H1 (cell line): ENCODE data around the gene PEX12.

ENCODE experiments used
- CBX8 ChIP-seq: fragments of 300-800, 300-1000 bp; sonication (generic); IDR thresholded peaks from 2 replicates; pipeline ENCODE4 v1.7.1; 2016; ENCODE audit warnings: low read depth, low read length, borderline replicate concordance
- CEBPB ChIP-seq: IDR thresholded peaks from 2 replicates; pipeline ENCODE4 v1.6.1; 2012; ENCODE audit warnings: low read depth, low read length
- CREB1 ChIP-seq: IDR thresholded peaks from 2 replicates; pipeline ENCODE4 v1.6.1; 2012; ENCODE audit warnings: inconsistent platforms
- HDAC2 ChIP-seq, 2 experiments: fragments of 300-600 bp in 1 of 2; sonication (generic) in 1 of 2; IDR thresholded peaks; 2 replicates each; pipeline ENCODE4 v1.6.1; 2011 to 2012; ENCODE audit warnings: low read depth in 2 of 2, low read length in 2 of 2, mild to moderate bottlenecking in 2 of 2, moderate library complexity in 2 of 2, borderline replicate concordance in 1 of 2, inconsistent platforms in 1 of 2
- POLR2A ChIP-seq, 2 experiments: IDR thresholded peaks; 1 replicate in 1 of 2; 2 replicates in 1 of 2; pipeline ENCODE4 v1.6.1; 2011; ENCODE audit warnings: low read depth in 2 of 2, low read length in 2 of 2, mild to moderate bottlenecking in 2 of 2; ENCODE audit errors: control extremely low read depth in 1 of 2
- SIN3A ChIP-seq, 2 experiments: IDR thresholded peaks in 1 of 2; conservative IDR thresholded peaks in 1 of 2; 2 replicates each; pipeline ENCODE4 v1.6.1; 2011 to 2012; ENCODE audit warnings: low read length in 2 of 2, improper control_type of control experiment in 1 of 2, low read depth in 1 of 2, mild to moderate bottlenecking in 1 of 2
- TAF7 ChIP-seq: optimal IDR thresholded peaks from 2 replicates; pipeline ENCODE3; 2011; ENCODE audit warnings: low read depth, mild to moderate bottlenecking, inconsistent platforms, low read length, moderate library complexity, borderline replicate concordance
- TF ChIP-seq, protein P1 (sequence below), 3 experiments: IDR thresholded peaks; 1 replicate in 2 of 3; 2 replicates in 1 of 3; pipeline versions ENCODE4 v1.5.1 to v1.6.1; 2011; ENCODE audit warnings: low read length in 3 of 3, mild to moderate bottlenecking in 3 of 3, inconsistent platforms in 2 of 3, low read depth in 1 of 3, moderate library complexity in 1 of 3; ENCODE audit not compliant: insufficient read depth in 1 of 3; ENCODE audit errors: control extremely low read depth in 1 of 3
- TF ChIP-seq, protein P2 (sequence below): IDR thresholded peaks from 2 replicates; pipeline ENCODE4 v1.6.1; 2011; ENCODE audit warnings: low read length, improper control_type of control experiment

DNA sequence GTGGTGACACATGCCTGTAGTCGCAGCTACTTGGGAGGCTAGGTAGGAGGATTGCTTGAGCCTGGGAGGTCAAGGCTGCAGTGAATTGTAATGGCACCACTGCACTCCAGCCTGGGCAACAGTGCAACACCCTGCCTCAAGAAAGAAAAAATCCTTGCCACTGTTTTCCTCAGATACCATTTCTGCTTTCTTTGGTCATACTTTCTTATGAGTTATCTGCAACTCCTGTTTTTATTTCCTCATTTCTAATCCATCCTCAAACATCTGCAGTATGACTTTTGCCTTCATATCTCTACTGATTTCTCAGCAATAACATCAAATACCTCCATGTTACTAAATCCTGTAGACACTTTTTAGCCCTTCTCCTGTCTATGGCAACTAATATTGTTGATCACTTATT lies 5.7 kb upstream of the PEX12 start:
- TF ChIP-seq SIN3A (conservative IDR thresholded peaks at IDR 0.05 in 1 of 2, IDR thresholded peaks at IDR 0.05 in 1 of 2; ENCODE audit: low read depth in 1 of 2, low read length in 2 of 2) (no peak), POLR2A (IDR thresholded peaks at IDR 0.05; ENCODE audit: control extremely low read depth in 1 of 2, low read depth in 2 of 2, low read length in 2 of 2) (no peak), CBX8 (no peak), CEBPB (no peak), HDAC2 (IDR thresholded peaks at IDR 0.05; ENCODE audit: borderline replicate concordance in 1 of 2, low read depth in 2 of 2, low read length in 2 of 2) (no peak), TAF7 (no peak), CREB1 (no peak)
- TF ChIP-seq, protein P1, sequence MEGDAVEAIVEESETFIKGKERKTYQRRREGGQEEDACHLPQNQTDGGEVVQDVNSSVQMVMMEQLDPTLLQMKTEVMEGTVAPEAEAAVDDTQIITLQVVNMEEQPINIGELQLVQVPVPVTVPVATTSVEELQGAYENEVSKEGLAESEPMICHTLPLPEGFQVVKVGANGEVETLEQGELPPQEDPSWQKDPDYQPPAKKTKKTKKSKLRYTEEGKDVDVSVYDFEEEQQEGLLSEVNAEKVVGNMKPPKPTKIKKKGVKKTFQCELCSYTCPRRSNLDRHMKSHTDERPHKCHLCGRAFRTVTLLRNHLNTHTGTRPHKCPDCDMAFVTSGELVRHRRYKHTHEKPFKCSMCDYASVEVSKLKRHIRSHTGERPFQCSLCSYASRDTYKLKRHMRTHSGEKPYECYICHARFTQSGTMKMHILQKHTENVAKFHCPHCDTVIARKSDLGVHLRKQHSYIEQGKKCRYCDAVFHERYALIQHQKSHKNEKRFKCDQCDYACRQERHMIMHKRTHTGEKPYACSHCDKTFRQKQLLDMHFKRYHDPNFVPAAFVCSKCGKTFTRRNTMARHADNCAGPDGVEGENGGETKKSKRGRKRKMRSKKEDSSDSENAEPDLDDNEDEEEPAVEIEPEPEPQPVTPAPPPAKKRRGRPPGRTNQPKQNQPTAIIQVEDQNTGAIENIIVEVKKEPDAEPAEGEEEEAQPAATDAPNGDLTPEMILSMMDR (IDR thresholded peaks at IDR 0.05; ENCODE audit: control extremely low read depth in 1 of 3, insufficient read depth in 1 of 3, low read depth in 1 of 3, low read length in 3 of 3): no peak
- TF ChIP-seq, protein P2, sequence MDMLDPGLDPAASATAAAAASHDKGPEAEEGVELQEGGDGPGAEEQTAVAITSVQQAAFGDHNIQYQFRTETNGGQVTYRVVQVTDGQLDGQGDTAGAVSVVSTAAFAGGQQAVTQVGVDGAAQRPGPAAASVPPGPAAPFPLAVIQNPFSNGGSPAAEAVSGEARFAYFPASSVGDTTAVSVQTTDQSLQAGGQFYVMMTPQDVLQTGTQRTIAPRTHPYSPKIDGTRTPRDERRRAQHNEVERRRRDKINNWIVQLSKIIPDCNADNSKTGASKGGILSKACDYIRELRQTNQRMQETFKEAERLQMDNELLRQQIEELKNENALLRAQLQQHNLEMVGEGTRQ: no peak
